ENCODE data around the gene EPHA3.

GRCh38 chr3:89067736-89068135 is 39.7 kb upstream of the EPHA3 start:
- TF ChIP-seq CTCF (conservative IDR thresholded peaks at IDR 0.05 in 1 of 2, IDR thresholded peaks at IDR 0.05 in 1 of 2; ENCODE audit: low read depth in 1 of 2, low read length in 2 of 2): no peak
- TF ChIP-seq EZH2 (IDR thresholded peaks at IDR 0.05; ENCODE audit: low read length, missing control alignments): no peak

All from fibroblast of lung (primary cell).